IMR-90 (cell line): ENCODE measurements around the gene SAXO1. TPM values are rescaled to one million over a fixed set of nuclear protein-coding genes. Genes with fewer than 3 reads are reported as not detected.

Source experiments
- ATAC-seq: fragments of 200-7000 bp; cut with Tn5 transposase; 2 replicates; pipeline ENCODE4 v1.9.1; 2020; ENCODE audit warnings: low read depth, mild to moderate bottlenecking, moderate library complexity
- BruUV-seq: library from RNA; stranded (reverse); fragments of 400-500 nt; replicated peaks from 2 replicates; lab custom pipeline; 2021; lab: Mats Ljungman, UMichigan
- CTCF ChIA-PET: fragments of 300-600 bp; formaldehyde crosslinking; extraction: SDS; loops from one replicate; lab custom pipeline; 2021; ENCODE audit warnings: antibody characterized with exemption; lab: Yijun Ruan, JAX
- POLR2A ChIA-PET: fragments of 300-600 bp; sonication (Branson Sonifier 250); formaldehyde crosslinking; loops from one replicate; lab custom pipeline; 2022; ENCODE audit warnings: antibody characterized with exemption; ENCODE audit not compliant: unreplicated experiment; lab: Charles Lee
- DNase-seq: peaks from one replicate; pipeline ENCODE4 v3.0.0; 2013
- H2AFZ ChIP-seq: replicated peaks from 2 replicates; pipeline ENCODE3; 2013; ENCODE audit warnings: low read length, mild to moderate bottlenecking; ENCODE audit not compliant: poor library complexity
- H2AK5ac ChIP-seq: 2 replicates; pipeline ENCODE4 v1.6.1; 2013; ENCODE audit warnings: low read depth, low read length, inconsistent platforms
- H2AK9ac ChIP-seq: replicated peaks from 2 replicates; pipeline ENCODE3; 2013; ENCODE audit warnings: mild to moderate bottlenecking, low read depth, low read length, moderate library complexity; ENCODE audit not compliant: poor library complexity
- H2BK120ac ChIP-seq: 2 replicates; pipeline ENCODE4 v1.6.1; 2013; ENCODE audit warnings: low read depth, low read length, inconsistent platforms
- H2BK15ac ChIP-seq: 3 replicates; pipeline ENCODE4 v1.6.1; 2013; ENCODE audit warnings: low read depth, low read length, inconsistent platforms
- H2BK20ac ChIP-seq: 2 replicates; pipeline ENCODE4 v1.6.1; 2013; ENCODE audit warnings: low read depth, mild to moderate bottlenecking, inconsistent platforms, low read length, moderate library complexity
- H2BK5ac ChIP-seq: 2 replicates; pipeline ENCODE4 v1.6.1; 2013; ENCODE audit warnings: mild to moderate bottlenecking, low read depth, low read length, inconsistent platforms; ENCODE audit not compliant: poor library complexity, severe bottlenecking
- H3K14ac ChIP-seq: replicated peaks from 2 replicates; pipeline ENCODE4 v1.6.1; 2013; ENCODE audit warnings: low read depth, low read length, inconsistent platforms
- H3K18ac ChIP-seq: 2 replicates; pipeline ENCODE4 v1.6.1; 2013; ENCODE audit warnings: low read depth, low read length, control low read depth
- H3K23ac ChIP-seq: 2 replicates; pipeline ENCODE4 v1.6.1; 2013; ENCODE audit warnings: low read depth, low read length, inconsistent platforms
- H3K27ac ChIP-seq: 2 replicates; pipeline ENCODE4 v1.5.1; 2013; ENCODE audit warnings: mild to moderate bottlenecking, control low read depth, low read length; ENCODE audit not compliant: insufficient read depth
- H3K27me3 ChIP-seq: 2 replicates; pipeline ENCODE4 v1.6.1; 2013; ENCODE audit warnings: low read length; ENCODE audit not compliant: control insufficient read depth, insufficient read depth
- H3K36me3 ChIP-seq: 2 replicates; pipeline ENCODE4 v1.6.1; 2013; ENCODE audit warnings: low read length, mixed read lengths; ENCODE audit not compliant: control insufficient read depth, insufficient read depth
- H3K4ac ChIP-seq: 2 replicates; pipeline ENCODE4 v1.6.1; 2013; ENCODE audit warnings: low read depth, low read length, inconsistent platforms
- H3K4me1 ChIP-seq: 2 replicates; pipeline ENCODE4 v1.6.1; 2013; ENCODE audit warnings: low read length, mixed read lengths; ENCODE audit not compliant: control insufficient read depth, insufficient read depth
- H3K4me2 ChIP-seq: 2 replicates; pipeline ENCODE4 v1.6.1; 2013; ENCODE audit warnings: low read depth, mild to moderate bottlenecking, control low read depth, low read length, moderate library complexity
- H3K4me3 ChIP-seq: 2 replicates; pipeline ENCODE4 v1.5.1; 2013; ENCODE audit warnings: low read depth, mild to moderate bottlenecking, control low read depth, low read length, moderate library complexity; ENCODE audit not compliant: insufficient read depth
- H3K56ac ChIP-seq: 2 replicates; pipeline ENCODE4 v1.6.1; 2013; ENCODE audit warnings: low read length, inconsistent platforms; ENCODE audit not compliant: insufficient read depth; ENCODE audit errors: extremely low read depth
- H3K79me1 ChIP-seq, 2 experiments: 2 replicates each; pipeline ENCODE4 v1.6.1; 2013; ENCODE audit warnings: low read length in 2 of 2, inconsistent platforms in 1 of 2, low read depth in 1 of 2
- H3K9ac ChIP-seq: 2 replicates; pipeline ENCODE4 v1.6.1; 2013; ENCODE audit warnings: low read depth, low read length, control low read depth
- H3K9me1 ChIP-seq: 2 replicates; pipeline ENCODE4 v1.6.1; 2013; ENCODE audit warnings: low read length, inconsistent platforms; ENCODE audit not compliant: insufficient read depth
- H3K9me3 ChIP-seq: 2 replicates; pipeline ENCODE4 v1.6.1; 2013; ENCODE audit warnings: low read length; ENCODE audit not compliant: control insufficient read depth, insufficient read depth
- H4K20me1 ChIP-seq: 2 replicates; pipeline ENCODE4 v1.6.1; 2013; ENCODE audit warnings: low read length, inconsistent platforms; ENCODE audit not compliant: insufficient read depth
- H4K5ac ChIP-seq: 2 replicates; pipeline ENCODE4 v1.6.1; 2013; ENCODE audit warnings: mild to moderate bottlenecking, low read depth, low read length, control low read depth
- H4K8ac ChIP-seq, 2 experiments: 2 replicates each; pipeline ENCODE4 v1.6.1; 2013; ENCODE audit warnings: low read depth in 2 of 2, low read length in 2 of 2, control low read depth in 1 of 2, inconsistent platforms in 1 of 2
- H4K91ac ChIP-seq: 2 replicates; pipeline ENCODE4 v1.6.1; 2013; ENCODE audit warnings: low read depth, low read length, inconsistent platforms; ENCODE audit not compliant: insufficient read depth
- BHLHE40 ChIP-seq: fragments of 150-350 bp; IDR thresholded peaks from 2 replicates; pipeline ENCODE4 v1.6.1; 2016; ENCODE audit warnings: mild to moderate bottlenecking, low read depth, low read length
- CEBPB ChIP-seq: IDR thresholded peaks from 2 replicates; pipeline ENCODE4 v1.6.1; 2012; ENCODE audit warnings: low read depth, low read length, improper control_type of control experiment
- CHD1 ChIP-seq: IDR thresholded peaks from 2 replicates; pipeline ENCODE4 v1.6.1; 2012; ENCODE audit warnings: low read depth, low read length, improper control_type of control experiment
- CTCF ChIP-seq: conservative IDR thresholded peaks from 2 replicates; pipeline ENCODE4 v1.5.1; 2012; ENCODE audit warnings: mild to moderate bottlenecking, low read depth, low read length, improper control_type of control experiment
- ELK1 ChIP-seq: fragments of 150-350 bp; IDR thresholded peaks from 2 replicates; pipeline ENCODE4 v1.6.1; 2016; ENCODE audit warnings: low read depth, mild to moderate bottlenecking, low read length, moderate library complexity, borderline replicate concordance
- FOS ChIP-seq: fragments of 150-350 bp; IDR thresholded peaks from 2 replicates; pipeline ENCODE4 v1.6.1; 2016; ENCODE audit warnings: low read depth, low read length
- MAFK ChIP-seq: IDR thresholded peaks from 2 replicates; pipeline ENCODE4 v1.6.1; 2012; ENCODE audit warnings: low read depth, low read length, improper control_type of control experiment
- MAZ ChIP-seq: IDR thresholded peaks from 2 replicates; pipeline ENCODE4 v1.6.1; 2012; ENCODE audit warnings: low read depth, mild to moderate bottlenecking, low read length, improper control_type of control experiment, moderate library complexity, borderline replicate concordance
- MXI1 ChIP-seq: IDR thresholded peaks from 2 replicates; pipeline ENCODE4 v1.6.1; 2012; ENCODE audit warnings: low read depth, mild to moderate bottlenecking, low read length, moderate library complexity, borderline replicate concordance
- NFE2L2 ChIP-seq: fragments of 150-350 bp; IDR thresholded peaks from 2 replicates; pipeline ENCODE4 v1.6.1; 2016; ENCODE audit warnings: low read depth, mild to moderate bottlenecking, low read length
- POLR2A ChIP-seq: IDR thresholded peaks from 2 replicates; pipeline ENCODE4 v1.6.1; 2012; ENCODE audit warnings: mild to moderate bottlenecking, low read depth, low read length
- RAD21 ChIP-seq: IDR thresholded peaks from 2 replicates; pipeline ENCODE4 v1.6.1; 2012; ENCODE audit warnings: low read length, improper control_type of control experiment
- RCOR1 ChIP-seq: IDR thresholded peaks from 2 replicates; pipeline ENCODE4 v1.6.1; 2012; ENCODE audit warnings: mild to moderate bottlenecking, low read length, improper control_type of control experiment; ENCODE audit not compliant: insufficient replicate concordance
- RFX5 ChIP-seq: IDR thresholded peaks from 2 replicates; pipeline ENCODE4 v1.8.0; 2012; ENCODE audit warnings: low read depth, mild to moderate bottlenecking, low read length, moderate library complexity
- SMC3 ChIP-seq: fragments of 150-350 bp; IDR thresholded peaks from 2 replicates; pipeline ENCODE4 v1.6.1; 2016; ENCODE audit warnings: low read depth, mild to moderate bottlenecking, antibody characterized with exemption, low read length, moderate library complexity
- USF2 ChIP-seq: fragments of 150-350 bp; IDR thresholded peaks from 2 replicates; pipeline ENCODE4 v1.6.1; 2017; ENCODE audit warnings: mild to moderate bottlenecking, antibody characterized with exemption, low read length, low read depth
- WGBS, 2 experiments: methylation state at CpG; one replicate each; pipeline versions ENCODE4 v1.1.5 to v1.1.7; 2013; ENCODE audit warnings: missing lambda C conversion rate in 2 of 2; ENCODE audit not compliant: insufficient read length in 1 of 2; ENCODE audit errors: extremely low coverage in 2 of 2; 5-methylcytosine and 5-hydroxymethylcytosine counted together
- dilution Hi-C: fragments of 300-500 bp; cut with HindIII; formaldehyde crosslinking; loops from one replicate; pipeline ENCODE4 v1.14.3; 2018; ENCODE audit warnings: low sequenced_read_pairs; ENCODE audit not compliant: unreplicated experiment
- in situ Hi-C: fragments of 300-500 bp; cut with MboI; formaldehyde crosslinking; loops from 3 replicates; pipeline ENCODE4 v1.14.3; 2019; ENCODE audit warnings: low sequenced_read_pairs, inconsistent platforms, mixed read lengths
- intact Hi-C: fragments of 100-400 bp; cut with micrococcal nuclease; formaldehyde crosslinking; loops from 2 replicates; pipeline ENCODE4 v1.10.0; 2022
- polyA plus RNA-seq, 3 experiments: library from polyadenylated mRNA; depleted of rRNA; stranded (reverse); fragments of >200 nt; gene quantifications; 2 replicates each; pipeline ENCODE4 v1.2.3, GENCODE V29; 2012; ENCODE audit warnings: low replicate concordance in 1 of 3
- total RNA-seq: library from RNA; depleted of rRNA; stranded (reverse); fragments of >200 nt; gene quantifications from 2 replicates; pipeline ENCODE4 v1.2.3, GENCODE V29; 2012

The SAXO1 gene
- total and polyA plus RNA-seq, 2 of the 4 experiments (the other 2 are of a cell fraction): not detected

- no peaks in the 10 kb centered on the region for H3K79me1 ChIP-seq
- H2BK120ac ChIP-seq: no peak overlapping the region
- no peaks in the 10 kb centered on the region for H3K36me3 ChIP-seq
- intact Hi-C loops (no loop called here), dilution Hi-C loops (no loop called here), in situ Hi-C loops (loop anchor here (5.0 to 25.0 kb wide), 2 partner anchors 1219 to 1494 kb away; no protein-coding TSS in a partner anchor)
- no peak overlapping the region for H2AK5ac ChIP-seq
- no peak overlapping the region for H4K5ac ChIP-seq
- ChIA-PET CTCF (no interaction called here), POLR2A (no interaction called here)
- ATAC-seq: no peak
- no peak for TF ChIP-seq FOS
- TF ChIP-seq MXI1: no peak
- TF ChIP-seq CTCF: no peak
- no peak for TF ChIP-seq SMC3
- TF ChIP-seq RCOR1: no peak
- TF ChIP-seq BHLHE40: no peak
- TF ChIP-seq CHD1: no peak
- TF ChIP-seq ELK1: no peak
- TF ChIP-seq POLR2A: no peak
- no peak for TF ChIP-seq RAD21
- no peak for TF ChIP-seq NFE2L2
- no peak for TF ChIP-seq RFX5
- no peak for TF ChIP-seq MAZ
- TF ChIP-seq CEBPB: no peak
- TF ChIP-seq USF2: no peak
- no peak for TF ChIP-seq MAFK
- no peak overlapping the region for H2BK20ac ChIP-seq
- DNase-seq: peak; percentile 13
- H3K4me1 ChIP-seq: no peaks in the 10 kb centered on the region
- H3K27ac ChIP-seq: no peak overlapping the region
- H2BK15ac ChIP-seq: no peak overlapping the region
- no peak overlapping the region for H4K91ac ChIP-seq
- no peak overlapping the region for H2AFZ ChIP-seq
- no peak overlapping the region for H3K4me3 ChIP-seq
- H3K4ac ChIP-seq: no peak overlapping the region
- no peak overlapping the region for H3K56ac ChIP-seq
- no peaks in the 10 kb centered on the region for H3K9me1 ChIP-seq
- no peaks in the 10 kb centered on the region; the same call in none of the 2 replicates for H3K27me3 ChIP-seq
- H2AK9ac ChIP-seq: no peak overlapping the region
- H4K20me1 ChIP-seq: no peaks in the 10 kb centered on the region
- H4K8ac ChIP-seq: no peak overlapping the region
- WGBS, 2 experiments: no CpG with 5 or more reads among the region's 1 CpG
- no peak overlapping the region for H3K23ac ChIP-seq
- H3K14ac ChIP-seq: no peak overlapping the region
- BruUV-seq: no TSS peak
- no peak overlapping the region for H2BK5ac ChIP-seq
- no peak overlapping the region for H3K9ac ChIP-seq
- no peak overlapping the region for H3K18ac ChIP-seq
- no peaks in the 10 kb centered on the region for H3K9me3 ChIP-seq
- no peak overlapping the region for H3K4me2 ChIP-seq
These were observed 2.1 kb downstream of the SAXO1 start for GRCh38 chr9:19030899-19031298.
